GM23248 (cell line): Measurements from ENCODE around the gene FAM83G.

Experiments used
- EZH2 ChIP-seq: fragments of 200-600 bp; sonication (generic); IDR thresholded peaks from 2 replicates; pipeline ENCODE4 v1.6.1; 2018; ENCODE audit warnings: antibody characterized with exemption, mild to moderate bottlenecking; ENCODE audit not compliant: insufficient read depth, poor library complexity, severe bottlenecking
- EZH2phosphoT487 ChIP-seq: fragments of 200-600 bp; sonication (generic); IDR thresholded peaks from 2 replicates; pipeline ENCODE4 v1.6.1; 2018; ENCODE audit warnings: antibody characterized with exemption, moderate library complexity, mild to moderate bottlenecking, low read depth; ENCODE audit not compliant: insufficient read depth

DNA sequence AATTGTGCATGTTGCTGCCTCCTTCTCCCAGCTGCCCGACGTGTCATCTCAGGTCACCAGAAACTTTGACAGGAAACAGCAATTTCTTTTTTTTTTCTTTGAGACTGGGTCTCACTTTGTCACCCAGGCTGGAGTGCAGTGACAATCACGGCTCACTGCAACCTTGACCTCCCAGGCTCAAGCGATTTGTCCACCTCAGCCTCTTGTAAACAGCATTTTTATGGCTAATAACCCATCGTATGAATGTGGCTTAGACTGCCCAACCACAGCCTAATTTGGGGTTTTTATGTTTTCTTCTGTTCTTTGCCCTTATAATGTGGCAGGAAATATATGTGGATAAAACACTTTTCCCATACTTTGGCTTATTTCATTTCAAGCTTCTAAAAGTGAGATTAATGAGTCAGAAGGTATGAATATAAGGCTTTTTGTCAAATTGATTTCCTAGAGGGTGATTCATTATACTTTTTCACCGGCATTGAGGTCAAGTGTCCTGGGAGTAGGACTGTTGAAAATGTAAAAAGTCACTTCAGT is 83.6 kb downstream of the FAM83G start:
- TF ChIP-seq EZH2phosphoT487: no peak
- TF ChIP-seq EZH2: no peak
